Measurements from ENCODE around the gene KRABD2.

KRABD2 gene

GRCh38 chr17:8359769-8360168, 16.7 kb downstream of the KRABD2 start:
- Histone ChIP-seq H3K4me1 (ENCODE audit: control insufficient read depth in 1 of 2, insufficient read depth in 2 of 2, low read length in 2 of 2) (peaks cover 0 to 5% of the 10 kb centered on the region in 2 experiments; a peak in 1 of 4 replicates), H2AFZ (ENCODE audit: low read depth, low read length, poor library complexity, severe bottlenecking) (no peak overlapping the region), H3K27me3 (ENCODE audit: insufficient read depth, low read length) (no peaks in the 10 kb centered on the region), H3K27ac (ENCODE audit: low read depth, low read length) (no peak overlapping the region), H3K9ac (ENCODE audit: low read length) (no peak overlapping the region), H3K36me3 (ENCODE audit: control insufficient read depth in 1 of 2, insufficient read depth in 2 of 2, low read length in 2 of 2) (no peaks in the 10 kb centered on the region), H3K9me3 (ENCODE audit: control insufficient read depth in 1 of 2, insufficient read depth in 1 of 2, low read depth in 1 of 2, low read length in 2 of 2) (no peaks in the 10 kb centered on the region), H3K9me2 (ENCODE audit: insufficient read depth) (no peaks in the 10 kb centered on the region), H3K79me2 (ENCODE audit: insufficient read depth, low read length) (no peaks in the 10 kb centered on the region), H3K4me3 (replicated peaks in 1 of 2; ENCODE audit: low read depth in 1 of 2, low read length in 2 of 2) (no peak overlapping the region), H3K4me2 (ENCODE audit: low read length) (no peak overlapping the region), H4K20me1 (ENCODE audit: insufficient read depth) (no peaks in the 10 kb centered on the region)
- DNase-seq (ENCODE audit: low read depth, low spot score) (no peak), ATAC-seq (no peak)
- BruUV-seq (replicated peaks) = no TSS peak
- ChIA-PET CTCF (no interaction called here), POLR2A (no interaction called here), RAD21 (ENCODE audit: low non-redundant PET in 1 of 2, low total read pairs in 2 of 2, uncharacterized antibody in 2 of 2, unreplicated experiment in 2 of 2) (no interaction called here)
- intact Hi-C loops (cut with micrococcal nuclease) = no loop called here
- TF ChIP-seq, protein P1, sequence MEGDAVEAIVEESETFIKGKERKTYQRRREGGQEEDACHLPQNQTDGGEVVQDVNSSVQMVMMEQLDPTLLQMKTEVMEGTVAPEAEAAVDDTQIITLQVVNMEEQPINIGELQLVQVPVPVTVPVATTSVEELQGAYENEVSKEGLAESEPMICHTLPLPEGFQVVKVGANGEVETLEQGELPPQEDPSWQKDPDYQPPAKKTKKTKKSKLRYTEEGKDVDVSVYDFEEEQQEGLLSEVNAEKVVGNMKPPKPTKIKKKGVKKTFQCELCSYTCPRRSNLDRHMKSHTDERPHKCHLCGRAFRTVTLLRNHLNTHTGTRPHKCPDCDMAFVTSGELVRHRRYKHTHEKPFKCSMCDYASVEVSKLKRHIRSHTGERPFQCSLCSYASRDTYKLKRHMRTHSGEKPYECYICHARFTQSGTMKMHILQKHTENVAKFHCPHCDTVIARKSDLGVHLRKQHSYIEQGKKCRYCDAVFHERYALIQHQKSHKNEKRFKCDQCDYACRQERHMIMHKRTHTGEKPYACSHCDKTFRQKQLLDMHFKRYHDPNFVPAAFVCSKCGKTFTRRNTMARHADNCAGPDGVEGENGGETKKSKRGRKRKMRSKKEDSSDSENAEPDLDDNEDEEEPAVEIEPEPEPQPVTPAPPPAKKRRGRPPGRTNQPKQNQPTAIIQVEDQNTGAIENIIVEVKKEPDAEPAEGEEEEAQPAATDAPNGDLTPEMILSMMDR (IDR thresholded peaks at IDR 0.05 in 2 of 3, conservative IDR thresholded peaks at IDR 0.05 in 1 of 3; ENCODE audit: borderline replicate concordance in 1 of 3, insufficient read depth in 1 of 3, low read depth in 2 of 3, low read length in 2 of 3) = no peak
- TF ChIP-seq POLR2AphosphoS5 (IDR thresholded peaks at IDR 0.05; ENCODE audit: low read depth, low read length) = no peak
- TF ChIP-seq RAD21 (IDR thresholded peaks at IDR 0.05; ENCODE audit: low read depth) = no peak
- TF ChIP-seq CEBPB (IDR thresholded peaks at IDR 0.05; ENCODE audit: low read depth) = no peak
- TF ChIP-seq CBX3 (IDR thresholded peaks at IDR 0.05; ENCODE audit: low read depth) = no peak
- TF ChIP-seq SIN3A (IDR thresholded peaks at IDR 0.05; ENCODE audit: low read depth) = no peak
- TF ChIP-seq ZBTB33 (IDR thresholded peaks at IDR 0.05; ENCODE audit: extremely low read depth, insufficient replicate concordance, low read length) = no peak
- TF ChIP-seq POLR2A (IDR thresholded peaks at IDR 0.05; ENCODE audit: borderline replicate concordance, extremely low read depth, insufficient read depth, insufficient read length) = no peak
- TF ChIP-seq ZFX (IDR thresholded peaks at IDR 0.05) = no peak
